Measurements from ENCODE around the gene SLC7A10.

Gene SLC7A10

DNA sequence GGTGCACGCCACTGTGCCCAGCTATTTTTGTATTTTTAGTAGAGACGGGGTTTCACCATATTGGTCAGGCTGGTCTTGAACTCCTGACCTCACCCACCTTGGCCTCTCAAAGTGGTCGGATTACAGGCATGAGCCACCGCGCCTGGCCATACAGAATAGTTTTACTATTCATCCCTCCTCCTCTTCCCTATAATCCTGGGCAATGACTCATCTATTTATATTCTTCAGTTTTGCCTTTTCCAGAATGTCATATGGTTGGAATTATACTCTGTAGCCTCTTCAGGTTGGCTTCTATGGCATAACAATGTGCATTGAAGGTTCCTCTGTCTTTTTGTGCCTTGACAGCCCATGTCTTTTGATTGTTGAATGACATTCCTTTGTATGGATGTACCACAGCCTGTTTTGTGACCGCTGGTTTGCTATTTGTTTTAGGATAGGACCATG is 53.7 kb downstream of the SLC7A10 start:
- no peaks in the 10 kb centered on the region for H3K9me2 ChIP-seq (replicated peaks; ENCODE audit: insufficient read depth, low read length)
- H3K27ac ChIP-seq (ENCODE audit: low read length) = no peak overlapping the region
- no peaks in the 10 kb centered on the region for H3K79me2 ChIP-seq (ENCODE audit: low read length)
- no peaks in the 10 kb centered on the region for H3K36me3 ChIP-seq (replicated peaks; ENCODE audit: insufficient read depth, low read length)
- no peaks in the 10 kb centered on the region for H3F3A ChIP-seq (ENCODE audit: insufficient read depth, low read length)
- no peak overlapping the region for H2AFZ ChIP-seq (ENCODE audit: low read length)
- H3K27me3 ChIP-seq (replicated peaks; ENCODE audit: insufficient read depth, low read length) = no peaks in the 10 kb centered on the region
- H4K20me1 ChIP-seq (ENCODE audit: insufficient read depth, low read length) = no peaks in the 10 kb centered on the region
- H3K4me3 ChIP-seq (ENCODE audit: low read length) = no peak overlapping the region
- DNase-seq = no peak
- TF ChIP-seq, protein P1, sequence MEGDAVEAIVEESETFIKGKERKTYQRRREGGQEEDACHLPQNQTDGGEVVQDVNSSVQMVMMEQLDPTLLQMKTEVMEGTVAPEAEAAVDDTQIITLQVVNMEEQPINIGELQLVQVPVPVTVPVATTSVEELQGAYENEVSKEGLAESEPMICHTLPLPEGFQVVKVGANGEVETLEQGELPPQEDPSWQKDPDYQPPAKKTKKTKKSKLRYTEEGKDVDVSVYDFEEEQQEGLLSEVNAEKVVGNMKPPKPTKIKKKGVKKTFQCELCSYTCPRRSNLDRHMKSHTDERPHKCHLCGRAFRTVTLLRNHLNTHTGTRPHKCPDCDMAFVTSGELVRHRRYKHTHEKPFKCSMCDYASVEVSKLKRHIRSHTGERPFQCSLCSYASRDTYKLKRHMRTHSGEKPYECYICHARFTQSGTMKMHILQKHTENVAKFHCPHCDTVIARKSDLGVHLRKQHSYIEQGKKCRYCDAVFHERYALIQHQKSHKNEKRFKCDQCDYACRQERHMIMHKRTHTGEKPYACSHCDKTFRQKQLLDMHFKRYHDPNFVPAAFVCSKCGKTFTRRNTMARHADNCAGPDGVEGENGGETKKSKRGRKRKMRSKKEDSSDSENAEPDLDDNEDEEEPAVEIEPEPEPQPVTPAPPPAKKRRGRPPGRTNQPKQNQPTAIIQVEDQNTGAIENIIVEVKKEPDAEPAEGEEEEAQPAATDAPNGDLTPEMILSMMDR (IDR thresholded peaks at IDR 0.05; ENCODE audit: low read length) = no peak
- TF ChIP-seq EZH2 (optimal IDR thresholded peaks at IDR 0.05; ENCODE audit: low read depth, low read length) (no peak), EZH2phosphoT487 (IDR thresholded peaks at IDR 0.05; ENCODE audit: low read length) (no peak)
- H3K4me1 ChIP-seq (ENCODE audit: low read length) = peaks cover 4% of the 10 kb centered on the region; the same call in 1 of the 2 replicates
- no peak overlapping the region for H3K9ac ChIP-seq (ENCODE audit: low read length)
- no peak overlapping the region for H3K4me2 ChIP-seq (ENCODE audit: low read depth, low read length)
- H3K9me3 ChIP-seq (replicated peaks; ENCODE audit: insufficient read depth, low read length) = no peaks in the 10 kb centered on the region

DNA sequence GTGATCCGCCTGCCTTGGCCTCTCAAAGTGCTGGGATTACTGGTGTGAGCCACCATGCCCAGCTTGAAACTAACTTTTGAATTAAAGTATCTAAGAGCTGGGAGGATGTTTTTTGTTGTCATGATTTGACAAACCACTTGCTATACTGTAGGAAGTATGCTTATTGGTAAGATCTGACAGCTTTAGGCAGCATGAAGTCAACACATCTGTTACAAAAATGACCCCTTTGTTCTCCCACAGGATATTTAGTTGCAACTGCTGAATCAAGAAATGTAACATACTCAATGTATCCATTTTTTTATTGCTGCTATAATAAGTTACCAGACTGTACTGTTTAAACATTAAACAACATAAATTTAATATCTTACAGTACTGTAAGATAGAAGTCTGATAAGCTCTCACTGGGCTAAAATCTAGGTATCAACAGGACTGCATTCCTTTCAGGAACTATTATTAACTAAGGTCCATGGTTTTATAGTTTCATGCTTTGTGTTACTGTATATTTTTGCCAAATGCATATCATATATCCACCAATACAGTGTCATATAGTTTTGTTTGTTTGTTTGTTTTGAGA is 54.3 kb downstream of the SLC7A10 start:
- H3K4me2 ChIP-seq (ENCODE audit: low read depth, low read length) = no peak overlapping the region
- no peak overlapping the region for H3K27ac ChIP-seq (ENCODE audit: low read length)

DNA sequence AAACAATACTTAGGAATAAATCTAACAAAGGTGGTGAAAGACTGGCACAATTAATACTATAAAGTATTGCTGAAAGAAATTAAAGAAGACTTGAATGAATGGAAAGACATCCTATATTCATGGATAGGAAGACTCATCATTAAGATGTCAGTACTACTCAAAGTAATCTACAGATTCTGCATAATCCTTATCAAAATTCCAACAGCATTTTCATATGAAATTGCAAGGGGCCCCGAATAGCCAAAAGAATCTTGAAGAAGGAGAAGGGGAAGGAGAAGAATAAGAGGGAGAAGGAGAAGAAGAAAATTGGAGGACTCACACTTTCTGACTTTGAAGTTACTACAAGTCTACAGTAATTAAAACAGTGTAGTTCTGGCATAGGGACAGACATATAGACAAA is 57.1 kb downstream of the SLC7A10 start:
- TF ChIP-seq EZH2 (optimal IDR thresholded peaks at IDR 0.05; ENCODE audit: low read depth, low read length) (no peak), EZH2phosphoT487 (IDR thresholded peaks at IDR 0.05; ENCODE audit: low read length) (no peak)
- TF ChIP-seq, protein P1 (IDR thresholded peaks at IDR 0.05; ENCODE audit: low read length) = no peak

More for the DNA sequence above, 54.3 kb downstream of the SLC7A10 start:
- no peak for DNase-seq
- Histone ChIP-seq H3K4me1 (ENCODE audit: low read length) (peaks cover 4% of the 10 kb centered on the region; the same call in 1 of the 2 replicates), H3K9ac (ENCODE audit: low read length) (no peak overlapping the region), H3K36me3 (replicated peaks; ENCODE audit: insufficient read depth, low read length) (no peaks in the 10 kb centered on the region), H4K20me1 (ENCODE audit: insufficient read depth, low read length) (no peaks in the 10 kb centered on the region), H3K9me3 (replicated peaks; ENCODE audit: insufficient read depth, low read length) (no peaks in the 10 kb centered on the region), H3K9me2 (replicated peaks; ENCODE audit: insufficient read depth, low read length) (no peaks in the 10 kb centered on the region), H3K4me3 (ENCODE audit: low read length) (no peak overlapping the region), H2AFZ (ENCODE audit: low read length) (no peak overlapping the region), H3K79me2 (ENCODE audit: low read length) (no peaks in the 10 kb centered on the region), H3K27me3 (replicated peaks; ENCODE audit: insufficient read depth, low read length) (no peaks in the 10 kb centered on the region), H3F3A (ENCODE audit: insufficient read depth, low read length) (no peaks in the 10 kb centered on the region)
- TF ChIP-seq, protein P1 (IDR thresholded peaks at IDR 0.05; ENCODE audit: low read length) = no peak
- TF ChIP-seq EZH2phosphoT487 (IDR thresholded peaks at IDR 0.05; ENCODE audit: low read length) (no peak), EZH2 (optimal IDR thresholded peaks at IDR 0.05; ENCODE audit: low read depth, low read length) (no peak)

More for the DNA sequence above, 57.1 kb downstream of the SLC7A10 start:
- H2AFZ ChIP-seq (ENCODE audit: low read length) = no peak overlapping the region
- no peaks in the 10 kb centered on the region for H3K27me3 ChIP-seq (replicated peaks; ENCODE audit: insufficient read depth, low read length)
- no peaks in the 10 kb centered on the region for H3K9me3 ChIP-seq (replicated peaks; ENCODE audit: insufficient read depth, low read length)
- no peaks in the 10 kb centered on the region for H4K20me1 ChIP-seq (ENCODE audit: insufficient read depth, low read length)
- no peak overlapping the region for H3K27ac ChIP-seq (ENCODE audit: low read length)
- no peaks in the 10 kb centered on the region for H3K4me1 ChIP-seq (ENCODE audit: low read length)
- H3K9ac ChIP-seq (ENCODE audit: low read length) = no peak overlapping the region
- no peaks in the 10 kb centered on the region for H3F3A ChIP-seq (ENCODE audit: insufficient read depth, low read length)
- no peaks in the 10 kb centered on the region for H3K79me2 ChIP-seq (ENCODE audit: low read length)
- H3K4me2 ChIP-seq (ENCODE audit: low read depth, low read length) = no peak overlapping the region
- H3K4me3 ChIP-seq (ENCODE audit: low read length) = no peak overlapping the region
- no peaks in the 10 kb centered on the region for H3K36me3 ChIP-seq (replicated peaks; ENCODE audit: insufficient read depth, low read length)
- no peaks in the 10 kb centered on the region for H3K9me2 ChIP-seq (replicated peaks; ENCODE audit: insufficient read depth, low read length)
- no peak for DNase-seq

All from MM.1S (cell line).